Measurements from ENCODE around the gene POLR1B. TPM values are rescaled to one million over a fixed set of nuclear protein-coding genes. Genes with fewer than 3 reads are reported as not detected.

Gene POLR1B
- total RNA-seq, 2 donors from 2014 or later: 5.7 to 6.8 TPM

GRCh38 chr2:112597537-112598322 lies 55.5 kb downstream of the POLR1B start:
- H3K9me3 ChIP-seq: no peaks in the 10 kb centered on the region
- DNase-seq (ENCODE audit: low spot score): peak; percentile 23
- no peak overlapping the region for H3K4me3 ChIP-seq
- no peaks in the 10 kb centered on the region for H3K36me3 ChIP-seq
- H3K4me1 ChIP-seq: peaks cover 0 to 5% of the 10 kb centered on the region in 2 donors
- no peaks in the 10 kb centered on the region for H3K27me3 ChIP-seq
- TF ChIP-seq CTCF (IDR thresholded peaks at IDR 0.05): no peak
- no peak overlapping the region for H3K27ac ChIP-seq

- Histone ChIP-seq H3K4me1 (peaks cover 0 to 5% of the 10 kb centered on the region in 2 donors), H3K4me3 (no peak overlapping the region)
- DNase-seq (ENCODE audit: low spot score): no peak
These were observed 58.4 kb downstream of the POLR1B start for GRCh38 chr2:112600634-112601033.

GRCh38 chr2:112601754-112602153 lies 59.5 kb downstream of the POLR1B start:
- peaks cover 0 to 5% of the 10 kb centered on the region in 2 donors for H3K4me1 ChIP-seq
- no peak for DNase-seq (ENCODE audit: low spot score)
- TF ChIP-seq CTCF (IDR thresholded peaks at IDR 0.05): no peak
- H3K9me3 ChIP-seq: no peaks in the 10 kb centered on the region
- no peaks in the 10 kb centered on the region for H3K27me3 ChIP-seq
- H3K4me3 ChIP-seq: no peak overlapping the region
- H3K36me3 ChIP-seq: no peaks in the 10 kb centered on the region
- no peak overlapping the region for H3K27ac ChIP-seq

More at GRCh38 chr2:112600634-112601033, 58.4 kb downstream of the POLR1B start:
- H3K36me3 ChIP-seq: no peaks in the 10 kb centered on the region
- no peaks in the 10 kb centered on the region for H3K9me3 ChIP-seq
- no peak overlapping the region for H3K27ac ChIP-seq
- TF ChIP-seq CTCF (IDR thresholded peaks at IDR 0.05): no peak
- no peaks in the 10 kb centered on the region for H3K27me3 ChIP-seq

- H3K9me3 ChIP-seq: no peaks in the 10 kb centered on the region
- H3K4me1 ChIP-seq: peaks cover 0 to 5% of the 10 kb centered on the region in 2 donors
- no peak for DNase-seq (ENCODE audit: low spot score)
- no peak overlapping the region for H3K27ac ChIP-seq
- H3K27me3 ChIP-seq: no peaks in the 10 kb centered on the region
- H3K4me3 ChIP-seq: no peak overlapping the region
- TF ChIP-seq CTCF (IDR thresholded peaks at IDR 0.05): no peak
- H3K36me3 ChIP-seq: no peaks in the 10 kb centered on the region
These were observed 60.7 kb downstream of the POLR1B start for GRCh38 chr2:112602917-112603316.

- Histone ChIP-seq H3K36me3 (no peaks in the 10 kb centered on the region), H3K4me3 (no peak overlapping the region), H3K27ac (no peak overlapping the region), H3K27me3 (no peaks in the 10 kb centered on the region), H3K9me3 (no peaks in the 10 kb centered on the region), H3K4me1 (peaks cover 0 to 5% of the 10 kb centered on the region in 2 donors)
- TF ChIP-seq CTCF (IDR thresholded peaks at IDR 0.05): no peak
- no peak for DNase-seq (ENCODE audit: low spot score)
These were observed 61.5 kb downstream of the POLR1B start for GRCh38 chr2:112603731-112604130.
